Smooth muscle cell (in vitro differentiated cells): ENCODE results near the gene ZNF618. TPM values are rescaled to one million over a fixed set of nuclear protein-coding genes. Genes with fewer than 3 reads are reported as not detected.
"Not testable (repeated sequence)": the region's sequence is repeated elsewhere in the genome, so short reads cannot be mapped to it uniquely, and the experiment has no call there.

Source experiments
- DNase-seq: peaks from one replicate; lab custom pipeline; 2025; ENCODE audit not compliant: unreplicated experiment; lab: John Stamatoyannopoulos, UW
- H2AFZ ChIP-seq: fragments of 200-600 bp; sonication (generic); 2 replicates; pipeline ENCODE4 v1.6.0; 2016; ENCODE audit warnings: antibody characterized with exemption, low read depth, mild to moderate bottlenecking
- H3F3A ChIP-seq: fragments of 200-600 bp; sonication (generic); 2 replicates; pipeline ENCODE4 v1.6.0; 2017; ENCODE audit warnings: antibody characterized with exemption, low read depth
- H3K27ac ChIP-seq: fragments of 200-600 bp; sonication (generic); 2 replicates; pipeline ENCODE4 v1.5.1; 2016; ENCODE audit warnings: low read depth, mild to moderate bottlenecking
- H3K27me3 ChIP-seq: fragments of 200-600 bp; sonication (generic); 2 replicates; pipeline ENCODE4 v1.6.1; 2016; ENCODE audit warnings: low read depth, mild to moderate bottlenecking
- H3K36me3 ChIP-seq: fragments of 200-600 bp; sonication (generic); 2 replicates; pipeline ENCODE4 v1.5.1; 2016; ENCODE audit warnings: low read depth
- H3K4me1 ChIP-seq: fragments of 200-600 bp; sonication (generic); 2 replicates; pipeline ENCODE4 v1.5.1; 2016; ENCODE audit warnings: low read depth
- H3K4me2 ChIP-seq: fragments of 200-600 bp; sonication (generic); 2 replicates; pipeline ENCODE4 v1.6.0; 2016; ENCODE audit warnings: mild to moderate bottlenecking
- H3K4me3 ChIP-seq: fragments of 200-600 bp; sonication (generic); 2 replicates; pipeline ENCODE4 v1.5.1; 2016; ENCODE audit warnings: mild to moderate bottlenecking
- H3K79me2 ChIP-seq: fragments of 200-600 bp; sonication (generic); 2 replicates; pipeline ENCODE4 v1.6.0; 2016; ENCODE audit warnings: low read depth, mild to moderate bottlenecking
- H3K9ac ChIP-seq: fragments of 200-600 bp; sonication (generic); 2 replicates; pipeline ENCODE4 v1.6.0; 2016; ENCODE audit warnings: low read depth
- H3K9me3 ChIP-seq: fragments of 200-600 bp; sonication (generic); replicated peaks from 2 replicates; pipeline ENCODE4 v1.5.1; 2016; ENCODE audit warnings: low read depth
- H4K20me1 ChIP-seq: fragments of 200-600 bp; sonication (generic); 2 replicates; pipeline ENCODE4 v1.6.0; 2016; ENCODE audit warnings: low read depth
- CTCF ChIP-seq: fragments of 200-600 bp; sonication (generic); IDR thresholded peaks from 2 replicates; pipeline ENCODE4 v1.5.1; 2017; ENCODE audit warnings: borderline replicate concordance, mild to moderate bottlenecking, antibody characterized with exemption; ENCODE audit not compliant: insufficient read depth, poor library complexity, severe bottlenecking
- WGBS: methylation state at CpG from one replicate; pipeline ENCODE4 v1.1.7; 2016; ENCODE audit warnings: low lambda C conversion rate; 5-methylcytosine and 5-hydroxymethylcytosine counted together
- polyA plus RNA-seq: library from polyadenylated mRNA; unstranded; fragments of >200 nt; fragmentation: Nextera tagmentation; extraction: Ambion mirVana; gene quantifications from 2 replicates; pipeline ENCODE4 v1.2.1, GENCODE V29; 2016
- total RNA-seq: library from RNA; depleted of rRNA; stranded (reverse); fragments of >200 nt; gene quantifications from 2 replicates; pipeline ENCODE4 v1.2.3, GENCODE V29; 2014

The ZNF618 gene
- total and polyA plus RNA-seq, 2 experiments from 2014 or later, result 9.9 to 19.5 TPM

- Histone ChIP-seq H3K4me3 (no peak overlapping the region), H3K27ac (no peak overlapping the region), H2AFZ (no peak overlapping the region), H4K20me1 (peaks cover 62% of the 10 kb centered on the region), H3F3A (no peaks in the 10 kb centered on the region), H3K9me3 (no peaks in the 10 kb centered on the region), H3K4me2 (no peak overlapping the region), H3K27me3 (no peaks in the 10 kb centered on the region), H3K79me2 (no peaks in the 10 kb centered on the region), H3K9ac (no peak overlapping the region), H3K36me3 (no peaks in the 10 kb centered on the region), H3K4me1 (no peaks in the 10 kb centered on the region)
- WGBS, result 93% methylated on average over 14 of the region's 14 CpGs
- no peak for DNase-seq
- no peak for TF ChIP-seq CTCF
These were observed 117.9 kb downstream of the ZNF618 start for GRCh38 chr9:113993838-113994540.

GRCh38 chr9:113995401-113995800 lies 119.3 kb downstream of the ZNF618 start:
- 100% methylated on average over 4 of the region's 4 CpGs for WGBS
- no peaks in the 10 kb centered on the region for H3K79me2 ChIP-seq
- no peak overlapping the region for H2AFZ ChIP-seq
- H3K4me1 ChIP-seq, result no peaks in the 10 kb centered on the region
- no peak overlapping the region for H3K27ac ChIP-seq
- H3K36me3 ChIP-seq, result no peaks in the 10 kb centered on the region
- peaks cover 63% of the 10 kb centered on the region for H4K20me1 ChIP-seq
- TF ChIP-seq CTCF, result no peak
- no peaks in the 10 kb centered on the region for H3F3A ChIP-seq
- no peak overlapping the region for H3K4me3 ChIP-seq
- no peaks in the 10 kb centered on the region for H3K9me3 ChIP-seq
- H3K9ac ChIP-seq, result no peak overlapping the region
- H3K4me2 ChIP-seq, result no peak overlapping the region
- no peaks in the 10 kb centered on the region for H3K27me3 ChIP-seq
- DNase-seq, result no peak

GRCh38 chr9:113995963-113996362 lies 119.9 kb downstream of the ZNF618 start:
- no peak for TF ChIP-seq CTCF
- Histone ChIP-seq H2AFZ (no peak overlapping the region), H3K4me2 (no peak overlapping the region), H3K9me3 (no peaks in the 10 kb centered on the region), H3K79me2 (no peaks in the 10 kb centered on the region), H3K4me1 (no peaks in the 10 kb centered on the region), H3K4me3 (no peak overlapping the region), H3K9ac (no peak overlapping the region), H3F3A (no peaks in the 10 kb centered on the region), H3K36me3 (no peaks in the 10 kb centered on the region), H3K27me3 (no peaks in the 10 kb centered on the region), H4K20me1 (peaks cover 64% of the 10 kb centered on the region), H3K27ac (no peak overlapping the region)
- WGBS, result 94% methylated on average over 3 of the region's 3 CpGs
- DNase-seq, result no peak

- no peaks in the 10 kb centered on the region for H3K36me3 ChIP-seq
- H3K4me2 ChIP-seq, result no peak overlapping the region
- H3K4me3 ChIP-seq, result no peak overlapping the region
- no peak for TF ChIP-seq CTCF
- 93% methylated on average over 6 of the region's 6 CpGs for WGBS
- H3K4me1 ChIP-seq, result no peaks in the 10 kb centered on the region
- H3K27ac ChIP-seq, result no peak overlapping the region
- peaks cover 58% of the 10 kb centered on the region for H4K20me1 ChIP-seq
- H3F3A ChIP-seq, result no peaks in the 10 kb centered on the region
- no peak overlapping the region for H2AFZ ChIP-seq
- H3K79me2 ChIP-seq, result no peaks in the 10 kb centered on the region
- DNase-seq, result no peak
- H3K27me3 ChIP-seq, result no peaks in the 10 kb centered on the region
- no peaks in the 10 kb centered on the region for H3K9me3 ChIP-seq
- no peak overlapping the region for H3K9ac ChIP-seq
These were observed 120.5 kb downstream of the ZNF618 start for GRCh38 chr9:113996531-113997001.

GRCh38 chr9:113997064-113997463 lies 121.0 kb downstream of the ZNF618 start:
- H3K27ac ChIP-seq, H3K9ac ChIP-seq, H2AFZ ChIP-seq, H3K79me2 ChIP-seq, H3K4me3 ChIP-seq, DNase-seq, H3F3A ChIP-seq, H3K9me3 ChIP-seq, H3K36me3 ChIP-seq, H3K4me2 ChIP-seq, H3K4me1 ChIP-seq, H3K27me3 ChIP-seq: not testable (repeated sequence)
- peaks cover 54% of the 10 kb centered on the region for H4K20me1 ChIP-seq
- WGBS, result 100% methylated on average over 3 of the region's 3 CpGs
